Measurements from ENCODE around the gene SUCLG2.

DNA sequence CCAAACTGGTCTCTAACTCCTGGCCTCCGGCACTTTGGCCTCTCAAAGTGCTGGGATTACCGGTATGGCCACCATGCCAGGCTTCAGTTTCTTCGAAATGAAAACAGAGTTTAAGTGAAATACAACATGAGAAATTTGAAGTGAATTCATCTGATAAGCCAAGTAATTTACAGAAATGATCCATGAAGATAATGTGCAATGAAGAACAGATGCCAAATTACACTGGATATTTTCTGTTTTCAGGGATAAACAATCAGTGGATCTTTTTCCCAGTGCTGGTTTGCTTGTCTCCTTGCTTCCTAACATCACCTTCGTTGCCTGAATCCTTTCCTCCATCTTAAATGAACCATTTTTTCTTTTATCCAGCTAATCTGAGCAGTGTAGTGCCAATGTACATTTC lies 46.2 kb upstream of the SUCLG2 start:
- TF ChIP-seq HBP1 (CRISPR knock-in tag; IDR thresholded peaks at IDR 0.05), result no peak
- TF ChIP-seq ZNF124 (CRISPR knock-in tag; IDR thresholded peaks at IDR 0.05), result no peak
- TF ChIP-seq THRA (IDR thresholded peaks at IDR 0.05), result no peak
- TF ChIP-seq ZNF445 (CRISPR knock-in tag; IDR thresholded peaks at IDR 0.05; ENCODE audit: low read depth), result no peak

All from K562 (cell line).